ENCODE measurements around the gene RER1. TPM values are rescaled to one million over a fixed set of nuclear protein-coding genes. Genes with fewer than 3 reads are reported as not detected.

The RER1 gene
- total RNA-seq, 1 donor from 2014 or later: 146 TPM

DNA sequence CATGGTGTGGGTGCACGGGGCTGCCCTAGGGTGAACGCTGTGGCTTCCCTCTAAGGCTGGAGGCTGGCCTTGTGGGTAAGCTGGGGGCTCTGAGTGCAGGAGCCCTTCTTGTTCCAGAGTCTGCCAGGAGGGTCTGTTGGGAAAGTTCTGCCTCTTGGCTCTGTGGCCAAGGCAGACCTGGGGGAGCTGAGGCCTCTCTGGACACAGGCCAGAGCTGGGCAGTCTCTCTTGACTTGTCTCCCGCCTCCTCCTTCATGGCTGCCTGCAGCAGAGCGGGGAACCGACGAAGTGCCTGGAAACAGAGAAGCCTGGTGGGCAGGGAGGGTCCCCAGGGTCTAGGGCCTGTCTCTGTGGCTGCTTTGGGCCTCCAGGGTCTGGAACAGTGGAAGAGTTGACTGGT lies 51.0 kb downstream of the RER1 start:
- intact Hi-C loops (cut with micrococcal nuclease): no loop called here

DNA sequence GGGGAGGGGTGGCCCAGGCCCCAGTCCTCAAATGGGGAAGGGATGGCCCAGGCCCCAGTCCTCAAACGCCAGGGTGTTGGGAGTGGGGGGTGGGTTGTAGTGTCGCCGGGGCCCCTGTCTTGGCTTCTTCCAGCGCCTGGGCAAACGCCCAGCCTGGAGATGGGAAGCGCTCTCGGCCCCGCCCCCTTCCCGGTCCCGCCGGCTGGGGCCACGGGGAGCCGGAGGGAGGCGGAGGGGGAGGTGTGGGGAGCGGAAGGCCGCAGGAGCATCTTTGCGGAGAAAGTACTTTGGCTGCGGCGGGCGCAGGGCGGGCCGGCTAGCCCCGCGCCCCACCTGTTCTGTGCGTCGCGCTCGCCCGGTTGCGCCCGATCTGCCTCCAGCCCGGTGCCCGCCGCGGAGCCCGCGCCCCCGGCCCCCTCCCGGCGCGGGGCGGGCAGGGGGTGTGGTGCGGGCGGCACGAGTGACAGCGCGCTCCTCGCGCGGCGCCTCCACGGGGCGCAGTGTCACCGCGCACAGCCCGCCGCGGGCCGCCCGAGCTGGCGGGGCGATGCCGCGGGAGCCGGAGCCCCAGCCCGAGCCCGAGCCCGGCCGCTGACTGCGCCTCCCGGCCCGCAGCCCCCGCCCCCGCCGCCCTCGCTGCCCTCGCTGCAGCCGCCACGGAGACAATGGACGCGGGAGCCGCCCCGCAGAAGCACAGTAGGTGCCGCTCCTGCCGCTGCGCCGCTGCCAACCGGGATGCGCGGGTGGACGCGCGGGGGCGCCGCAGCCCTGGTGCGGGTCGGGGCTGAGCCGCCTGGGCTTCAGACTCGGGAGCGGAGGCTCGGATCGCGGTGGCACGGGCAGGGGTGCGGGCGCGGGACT lies 51.9 kb downstream of the RER1 start:
- intact Hi-C loops (cut with micrococcal nuclease): no loop called here

DNA sequence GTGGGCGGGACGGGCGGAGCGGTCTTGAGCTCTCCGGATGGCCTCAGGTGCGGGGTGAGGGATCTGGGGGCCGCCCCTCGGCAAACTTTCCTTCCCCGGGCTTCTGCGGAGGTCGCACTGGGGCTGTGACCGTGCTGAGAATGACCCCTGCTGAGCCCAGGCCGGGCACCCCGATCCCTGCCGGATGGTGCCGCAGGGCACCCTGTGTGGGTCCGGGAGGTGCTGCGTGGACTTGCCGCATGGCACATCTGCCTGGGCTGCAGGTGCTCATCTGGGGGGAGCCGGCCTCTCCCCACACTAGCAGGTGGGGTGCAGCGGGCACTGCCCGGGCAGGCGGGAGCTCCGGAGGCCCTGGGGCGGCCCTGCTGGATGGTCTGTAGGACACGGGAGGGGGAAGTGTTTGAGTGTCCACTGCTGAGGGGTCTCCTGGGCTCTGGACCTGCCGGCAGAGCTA lies 52.5 kb downstream of the RER1 start:
- intact Hi-C loops (cut with micrococcal nuclease): no loop called here

DNA sequence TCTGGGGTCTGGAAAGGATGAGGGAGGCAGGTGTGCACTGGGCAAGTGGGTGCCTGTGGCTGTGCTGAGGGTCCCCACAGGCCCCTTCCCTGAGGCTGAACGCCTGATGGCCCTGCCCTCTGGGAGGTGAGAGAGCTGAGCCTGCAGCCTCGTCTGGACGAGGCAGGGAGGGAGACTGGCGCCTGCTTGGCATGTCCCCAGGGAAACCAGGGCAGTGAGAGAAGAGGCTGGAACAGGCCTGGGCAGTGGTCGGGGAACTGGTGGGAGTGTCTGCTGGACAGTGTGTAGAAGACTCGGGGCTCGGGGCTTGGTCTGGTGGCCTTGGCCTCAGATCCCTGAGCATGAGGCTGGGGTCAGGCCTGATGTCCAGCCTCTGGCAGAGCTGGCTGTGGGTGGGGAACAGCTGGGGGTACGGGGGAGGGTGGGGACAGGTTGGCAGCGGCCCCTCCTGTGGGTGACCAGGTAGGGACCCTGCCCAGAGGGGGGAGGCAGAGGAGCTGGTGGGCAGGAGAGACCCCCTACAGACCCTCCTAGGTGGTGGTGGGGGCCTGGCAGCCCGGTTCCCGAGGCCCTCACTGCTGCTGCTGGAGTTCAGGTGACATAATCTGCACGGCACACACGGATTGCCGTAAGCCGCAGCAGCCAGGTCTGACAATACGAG lies 53.7 kb downstream of the RER1 start:
- intact Hi-C loops (cut with micrococcal nuclease): no loop called here

DNA sequence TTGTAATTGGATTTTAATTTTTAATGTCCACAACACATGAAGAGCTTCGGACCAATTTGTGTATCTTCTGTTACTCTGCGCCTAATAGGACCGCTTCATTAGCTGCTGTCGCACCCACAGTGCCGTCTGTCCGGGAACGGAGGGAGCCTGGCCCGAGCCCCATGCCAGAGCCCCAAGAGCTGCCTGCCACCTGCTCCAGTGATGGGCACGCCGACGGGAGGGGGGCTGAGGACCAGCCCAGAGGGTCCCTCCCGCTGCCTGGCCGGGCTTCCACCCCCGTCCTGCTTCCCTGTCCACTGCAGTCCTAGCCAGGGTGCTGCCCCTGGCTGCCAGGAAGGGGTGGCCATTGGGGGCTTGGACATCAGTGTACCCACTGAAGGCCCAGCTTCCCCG lies 54.2 kb downstream of the RER1 start:
- intact Hi-C loops (cut with micrococcal nuclease): no loop called here

DNA sequence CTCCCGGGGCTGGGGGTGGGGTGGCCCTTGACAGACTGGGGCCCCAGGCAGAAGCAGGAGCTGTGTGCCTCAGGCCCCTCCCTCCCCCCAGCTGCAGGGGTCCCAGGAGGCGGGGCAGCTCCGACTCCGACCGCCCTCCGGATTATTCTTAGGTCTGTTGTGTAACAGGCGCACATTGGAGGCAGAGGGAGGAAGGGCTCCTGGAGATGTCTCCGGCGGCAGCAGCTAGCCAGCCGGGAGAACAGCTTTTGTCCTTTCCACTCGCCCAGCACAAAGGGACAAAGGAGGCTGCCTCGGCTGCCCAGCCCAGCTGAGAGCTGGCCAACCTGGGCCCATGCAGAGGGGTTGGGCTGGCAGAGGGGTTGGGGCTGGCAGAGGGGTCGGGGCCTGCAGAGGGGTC lies 54.8 kb downstream of the RER1 start:
- intact Hi-C loops (cut with micrococcal nuclease): no loop called here

DNA sequence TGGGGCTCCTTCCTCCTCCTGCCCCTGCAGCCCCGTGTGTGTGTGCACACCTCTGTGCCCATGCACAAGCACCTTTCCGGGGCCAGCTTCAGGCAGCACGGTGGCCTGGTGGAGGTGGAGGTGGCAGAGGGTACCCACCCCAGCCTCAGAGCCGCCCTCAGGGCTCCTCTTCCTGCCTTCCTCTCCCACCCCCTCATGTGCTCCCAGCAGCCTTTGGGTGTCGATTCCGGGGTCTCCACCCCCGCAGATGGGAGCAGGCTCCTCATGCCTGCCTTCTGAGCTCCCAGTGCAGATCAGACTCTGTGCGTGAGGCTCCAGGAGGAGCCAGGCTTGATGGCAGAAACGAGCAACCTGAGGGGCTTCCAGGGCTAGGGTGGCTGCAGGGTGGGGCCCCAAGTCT lies 55.2 kb downstream of the RER1 start:
- intact Hi-C loops (cut with micrococcal nuclease): no loop called here

DNA sequence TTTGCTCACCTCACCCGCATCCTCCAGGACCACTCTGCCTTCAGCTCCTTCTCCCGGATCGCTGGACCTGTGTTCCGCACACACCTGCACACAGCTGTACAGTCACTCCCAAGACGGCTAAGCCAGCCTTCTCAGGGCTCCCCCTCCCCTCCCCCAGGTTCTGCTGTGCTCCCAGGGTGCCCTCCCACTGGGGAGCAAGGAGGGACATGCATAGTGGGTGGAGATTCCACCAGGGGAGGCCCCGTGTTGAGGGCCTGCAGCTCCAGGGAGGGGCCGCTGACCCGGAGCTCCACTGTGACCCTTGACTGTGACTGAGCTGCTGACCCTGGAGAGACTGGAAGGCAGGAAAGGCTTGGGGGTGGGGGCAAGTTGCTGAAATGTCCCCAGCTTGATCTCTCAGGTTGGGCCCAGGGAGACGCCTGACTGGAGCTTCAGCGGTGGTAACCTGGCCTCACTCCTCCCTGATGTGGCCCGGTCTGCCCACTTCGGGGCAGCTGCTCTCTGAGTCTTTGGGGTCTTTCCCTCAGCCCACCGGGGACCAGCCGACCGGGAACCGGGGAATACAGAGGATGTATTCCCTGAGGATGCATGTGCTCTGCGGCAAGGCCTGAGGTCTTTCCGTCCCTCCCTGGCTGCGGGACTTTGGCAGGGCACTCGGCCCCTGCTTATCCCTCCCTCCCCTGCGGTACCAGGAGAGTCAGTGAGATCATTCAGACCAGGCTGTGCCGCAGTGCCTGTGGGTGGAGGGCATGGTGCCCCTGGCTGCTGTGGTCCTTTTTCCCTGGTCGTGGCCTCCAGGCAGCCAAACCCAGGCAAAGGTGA lies 55.8 kb downstream of the RER1 start:
- intact Hi-C loops (cut with micrococcal nuclease): no loop called here

DNA sequence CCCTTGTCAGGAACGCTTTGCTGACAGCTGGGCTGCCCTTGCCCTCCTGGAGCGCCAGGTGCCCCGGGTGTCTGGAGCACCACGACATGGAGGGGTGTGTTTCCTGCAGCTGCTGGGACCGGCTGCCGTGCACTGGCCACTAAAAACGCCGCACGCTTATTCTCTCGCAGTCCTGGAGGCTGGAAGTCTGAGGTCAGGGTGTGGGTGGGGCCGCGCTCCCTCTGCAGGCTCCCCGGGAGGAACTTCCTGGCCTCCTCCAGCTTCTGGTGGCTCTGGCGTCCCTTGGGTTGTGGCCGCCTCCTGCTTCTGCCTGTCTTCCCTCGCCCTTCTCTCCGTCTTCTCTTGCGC lies 56.4 kb downstream of the RER1 start:
- intact Hi-C loops (cut with micrococcal nuclease): no loop called here

DNA sequence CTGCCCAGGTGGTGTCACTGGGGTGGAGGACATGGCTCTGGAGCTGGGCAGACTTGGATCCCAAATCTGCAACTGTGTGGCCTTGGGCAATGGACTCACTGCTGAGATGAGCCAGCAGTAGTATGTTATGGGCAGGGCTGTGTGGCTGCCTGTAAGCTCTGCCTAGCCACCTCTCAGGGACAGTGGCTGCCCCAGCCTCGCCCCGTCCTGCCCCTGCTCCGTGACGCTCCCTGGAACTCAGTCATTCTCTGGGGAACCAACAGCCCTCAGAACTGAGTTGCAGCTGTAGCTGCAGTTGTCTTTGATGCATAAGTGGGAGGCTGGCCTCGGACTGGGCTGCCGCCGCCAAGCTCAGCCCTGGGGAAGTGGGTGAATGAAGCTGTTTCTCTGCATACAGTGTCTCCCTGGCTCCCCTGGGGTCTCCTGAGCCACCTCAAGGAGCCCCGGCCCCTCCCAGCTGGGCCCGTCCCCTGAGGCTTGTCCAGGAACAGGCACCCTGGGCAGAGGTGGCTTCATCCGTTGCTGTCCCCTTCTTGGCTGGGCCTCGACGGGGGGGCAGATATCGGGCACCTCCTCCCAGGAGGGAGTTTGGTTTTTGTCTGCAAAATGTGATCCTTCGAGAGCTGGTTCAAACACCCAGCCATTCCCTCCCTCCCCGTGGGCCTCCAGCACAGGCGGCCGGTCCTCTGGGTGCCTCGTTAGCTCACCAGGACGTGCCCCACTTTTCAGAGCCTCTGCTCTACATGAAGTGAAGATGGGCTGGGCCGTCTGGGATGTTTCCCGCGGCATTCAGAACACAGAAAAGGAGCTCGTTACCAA lies 58.2 kb downstream of the RER1 start:
- intact Hi-C loops (cut with micrococcal nuclease): no loop called here

DNA sequence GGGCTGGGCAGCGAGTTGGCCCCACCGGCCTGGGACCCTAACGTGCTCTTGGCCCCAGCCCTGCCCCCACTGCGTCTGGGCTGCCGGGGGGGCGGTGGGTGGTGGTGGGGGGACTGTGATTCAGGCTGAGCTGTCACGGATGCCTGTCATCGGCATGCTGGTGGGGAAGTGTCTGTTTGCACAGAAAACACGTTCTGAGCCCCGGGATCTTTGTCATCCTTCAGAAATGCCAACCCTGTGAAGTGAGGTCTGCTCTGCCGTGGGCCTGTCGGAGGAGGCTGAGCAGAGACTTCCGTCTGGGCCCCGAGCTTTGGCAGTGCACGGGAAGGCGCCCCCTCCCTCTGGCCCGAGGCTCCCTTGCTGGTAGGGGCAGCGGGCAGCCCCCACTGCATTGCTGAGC lies 60.1 kb downstream of the RER1 start:
- intact Hi-C loops (cut with micrococcal nuclease): no loop called here

DNA sequence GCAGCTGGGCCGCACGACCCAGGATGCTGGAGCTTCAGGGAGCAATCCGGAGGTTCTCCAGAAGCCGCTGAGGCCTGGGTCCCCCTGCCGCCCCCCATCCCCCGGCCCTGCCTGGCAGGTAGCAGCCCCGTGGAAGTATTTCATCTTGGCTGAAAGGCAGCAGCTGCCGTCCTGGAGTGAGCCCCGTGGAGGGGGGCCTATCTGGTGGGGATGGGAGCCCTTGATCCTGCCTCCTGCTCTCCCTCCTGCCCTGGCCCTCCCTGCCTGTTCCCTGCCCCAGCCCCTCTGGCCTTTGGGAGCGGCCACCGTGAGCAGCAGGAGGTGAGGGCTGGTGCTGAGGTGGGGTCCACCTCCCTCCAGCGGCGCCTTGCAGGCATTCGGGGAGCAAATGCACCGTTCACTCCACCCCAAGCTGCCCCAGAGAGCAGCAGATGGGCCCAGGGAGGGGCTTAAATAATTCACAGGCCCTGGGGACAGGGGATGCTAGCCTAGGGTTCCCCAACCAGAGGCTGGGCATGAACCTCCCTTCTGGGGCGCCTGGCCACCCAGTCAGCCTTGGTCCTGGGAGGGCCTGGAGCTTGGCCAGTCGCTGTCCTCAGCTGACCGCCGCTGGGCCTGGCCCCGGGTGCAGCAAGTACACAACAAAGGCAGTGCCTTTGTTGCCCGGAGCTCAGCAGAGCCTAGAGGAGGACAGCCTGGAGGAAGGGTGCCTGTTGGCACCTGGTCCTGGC lies 60.7 kb downstream of the RER1 start:
- intact Hi-C loops (cut with micrococcal nuclease): no loop called here

DNA sequence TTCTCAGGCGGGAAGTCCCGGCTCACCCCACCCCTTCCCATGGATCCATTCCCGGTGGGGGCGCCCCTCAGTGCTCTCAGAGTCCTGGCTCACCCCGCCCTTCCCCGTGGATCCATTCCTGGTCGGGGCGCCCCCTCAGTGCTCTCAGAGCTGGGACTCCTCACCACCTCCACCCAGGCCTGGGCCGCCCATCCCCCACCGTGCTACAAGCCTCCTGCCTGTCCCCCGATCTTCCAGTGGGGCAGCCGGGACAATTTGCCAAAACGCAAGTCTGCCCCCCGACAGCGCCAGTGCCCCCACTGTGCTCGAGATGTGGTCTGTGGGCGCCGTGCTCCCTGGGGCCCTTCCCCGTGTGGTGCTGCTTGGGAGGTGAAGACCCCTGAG lies 61.3 kb downstream of the RER1 start:
- intact Hi-C loops (cut with micrococcal nuclease): no loop called here

DNA sequence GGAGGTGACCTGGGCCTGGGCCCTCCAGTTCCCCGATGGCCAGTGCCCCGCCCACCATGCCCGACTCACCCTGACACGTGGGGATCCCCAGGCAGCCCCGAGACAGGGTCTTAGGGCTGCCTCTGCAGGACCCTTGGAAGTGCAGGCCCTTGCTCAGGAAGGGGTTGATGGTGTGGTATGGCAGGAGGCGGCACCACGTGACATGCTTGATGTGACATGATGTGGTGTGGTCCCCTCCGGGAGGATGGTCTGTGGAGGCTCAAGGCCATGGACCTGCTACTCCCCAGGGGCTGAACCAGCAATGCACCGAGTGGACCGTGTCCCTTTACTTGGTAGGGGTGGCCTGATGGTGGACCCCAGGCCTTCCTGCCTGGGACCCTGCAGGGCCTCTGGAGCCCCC lies 62.6 kb downstream of the RER1 start:
- intact Hi-C loops (cut with micrococcal nuclease): no loop called here

Other genes with a start within 250 kb of the RER1 start
- 49.2 and 52.7 TPM in 2 replicates for gene FAAP20, start 197.1 kb upstream of the RER1 start, total RNA-seq
- gene SKI, start 163.5 kb upstream of the RER1 start, total RNA-seq: 61.6 and 62.6 TPM in 2 replicates
- 7.6 and 9.1 TPM in 2 replicates for gene MORN1, start 287 bp upstream of the RER1 start, total RNA-seq
- 12.6 and 13.0 TPM in 2 replicates for gene PEX10, start 20.7 kb downstream of the RER1 start, total RNA-seq
- 7.3 and 8.0 TPM in 2 replicates for gene PLCH2, start 84.4 kb downstream of the RER1 start, total RNA-seq
- 61.2 and 68.1 TPM in 2 replicates for gene PANK4, start 134.8 kb downstream of the RER1 start, total RNA-seq
- not detected in 2 replicates for gene HES5, start 138.4 kb downstream of the RER1 start, total RNA-seq
- 157 and 158 TPM in 2 replicates for gene TNFRSF14, start 164.5 kb downstream of the RER1 start, total RNA-seq
- 22.5 and 23.5 TPM in 2 replicates for gene PRXL2B, start 194.9 kb downstream of the RER1 start, total RNA-seq
- gene MMEL1, start 241.2 kb downstream of the RER1 start, total RNA-seq: 0.95 and 1.2 TPM in 2 replicates